LNCaP clone FGC (cell line): Measurements from ENCODE around the gene MRGPRD.

Experiments used
- DNase-seq: peaks from one replicate; pipeline ENCODE4 v3.0.0-alpha.2; 2011; ENCODE audit warnings: low read depth
- H3K4me3 ChIP-seq: 2 replicates; pipeline ENCODE4 v1.5.1; 2011; ENCODE audit warnings: mild to moderate bottlenecking, low read depth, low read length, control low read depth
- TF ChIP-seq, protein P1 (sequence below): IDR thresholded peaks from 2 replicates; pipeline ENCODE4 v1.5.1; 2012; ENCODE audit warnings: mild to moderate bottlenecking; ENCODE audit not compliant: control insufficient read depth, insufficient read depth; ENCODE audit errors: extremely low read depth

MRGPRD gene

GRCh38 chr11:69006816-69007215, 26.0 kb upstream of the MRGPRD start:
- TF ChIP-seq, protein P1, sequence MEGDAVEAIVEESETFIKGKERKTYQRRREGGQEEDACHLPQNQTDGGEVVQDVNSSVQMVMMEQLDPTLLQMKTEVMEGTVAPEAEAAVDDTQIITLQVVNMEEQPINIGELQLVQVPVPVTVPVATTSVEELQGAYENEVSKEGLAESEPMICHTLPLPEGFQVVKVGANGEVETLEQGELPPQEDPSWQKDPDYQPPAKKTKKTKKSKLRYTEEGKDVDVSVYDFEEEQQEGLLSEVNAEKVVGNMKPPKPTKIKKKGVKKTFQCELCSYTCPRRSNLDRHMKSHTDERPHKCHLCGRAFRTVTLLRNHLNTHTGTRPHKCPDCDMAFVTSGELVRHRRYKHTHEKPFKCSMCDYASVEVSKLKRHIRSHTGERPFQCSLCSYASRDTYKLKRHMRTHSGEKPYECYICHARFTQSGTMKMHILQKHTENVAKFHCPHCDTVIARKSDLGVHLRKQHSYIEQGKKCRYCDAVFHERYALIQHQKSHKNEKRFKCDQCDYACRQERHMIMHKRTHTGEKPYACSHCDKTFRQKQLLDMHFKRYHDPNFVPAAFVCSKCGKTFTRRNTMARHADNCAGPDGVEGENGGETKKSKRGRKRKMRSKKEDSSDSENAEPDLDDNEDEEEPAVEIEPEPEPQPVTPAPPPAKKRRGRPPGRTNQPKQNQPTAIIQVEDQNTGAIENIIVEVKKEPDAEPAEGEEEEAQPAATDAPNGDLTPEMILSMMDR, result no peak
- DNase-seq, result no peak
- no peak overlapping the region for H3K4me3 ChIP-seq

DNA sequence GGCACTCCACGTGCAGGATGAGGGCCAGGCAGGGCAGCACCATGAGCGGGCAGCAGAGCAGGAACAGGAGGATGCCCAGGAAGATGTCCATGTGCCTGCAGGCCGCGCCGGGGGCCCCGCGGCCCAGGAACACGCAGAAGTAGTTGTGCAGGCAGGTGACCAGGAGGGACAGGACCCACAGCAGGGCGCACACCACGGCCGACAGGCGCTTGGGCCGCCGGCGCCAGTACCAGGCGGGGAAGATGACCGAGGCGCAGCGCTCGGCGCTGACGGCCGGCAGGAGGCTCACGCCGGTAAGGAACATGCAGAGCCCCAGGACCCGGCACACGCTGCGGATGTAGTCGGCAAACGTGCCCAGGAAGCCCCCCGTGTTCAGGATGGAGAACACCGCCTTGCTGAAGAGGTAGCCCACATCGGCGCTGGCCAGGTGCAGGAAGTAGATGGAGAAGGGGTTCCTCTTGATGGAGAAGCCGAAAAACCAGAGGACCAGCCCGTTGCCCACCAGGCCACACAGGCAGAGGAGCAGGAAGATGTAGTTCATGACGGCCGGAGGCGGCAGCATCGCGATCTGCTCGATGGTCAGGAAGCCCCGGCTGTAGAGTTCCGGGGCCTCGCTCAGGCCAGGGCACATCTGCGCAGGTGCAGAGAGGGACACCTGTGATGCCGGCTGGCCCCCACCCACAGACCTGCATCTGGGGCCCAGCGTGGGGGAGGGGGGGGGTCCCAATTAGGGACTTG, 25.0 kb upstream of the MRGPRD start:
- TF ChIP-seq, protein P1, result no peak
- DNase-seq, result no peak
- H3K4me3 ChIP-seq, result no peak overlapping the region

GRCh38 chr11:69005183-69005630, 24.4 kb upstream of the MRGPRD start:
- TF ChIP-seq, protein P1, result no peak
- no peak for DNase-seq
- H3K4me3 ChIP-seq, result no peak overlapping the region

GRCh38 chr11:69004411-69005182, 23.8 kb upstream of the MRGPRD start:
- TF ChIP-seq, protein P1, result no peak
- no peak for DNase-seq
- H3K4me3 ChIP-seq, result no peak overlapping the region

- no peak for DNase-seq
- TF ChIP-seq, protein P1, result no peak
- no peak overlapping the region for H3K4me3 ChIP-seq
These were observed 23.1 kb upstream of the MRGPRD start for GRCh38 chr11:69003866-69004367.

GRCh38 chr11:69003301-69003865, 22.6 kb upstream of the MRGPRD start:
- H3K4me3 ChIP-seq, result no peak overlapping the region
- TF ChIP-seq, protein P1, result no peak
- no peak for DNase-seq
